ENCODE results near the gene CDH12. TPM values are rescaled to one million over a fixed set of nuclear protein-coding genes. Genes with fewer than 3 reads are reported as not detected.

Gene CDH12
- polyA plus RNA-seq, 1 experiment = not detected

DNA sequence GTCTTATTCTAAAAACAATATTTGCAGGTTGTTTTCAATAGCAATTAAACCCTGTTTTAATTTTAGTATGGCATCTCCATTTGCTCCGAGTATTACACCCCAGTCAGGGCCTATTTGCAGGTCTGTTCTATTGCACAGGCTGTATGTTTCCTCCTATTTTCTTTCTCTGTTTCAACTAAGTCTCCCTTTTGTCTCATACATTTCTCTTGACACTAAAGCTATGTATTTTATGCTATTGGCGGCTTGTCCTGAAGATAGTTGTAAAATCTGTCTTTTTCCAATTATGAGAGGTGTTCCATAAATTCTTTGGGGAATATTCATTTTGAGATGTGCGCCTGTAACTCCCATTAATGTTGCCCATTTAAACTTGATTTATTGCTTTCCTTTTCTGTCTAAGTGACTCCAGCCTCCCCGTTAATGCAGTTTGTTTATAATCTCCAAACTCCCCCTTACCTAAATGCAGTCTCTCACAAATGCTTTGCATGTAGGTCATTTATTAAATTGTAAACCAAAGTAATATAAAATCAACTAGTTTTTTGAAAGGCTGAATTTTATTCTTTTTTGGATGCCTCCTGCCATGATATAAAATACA, 262.4 kb downstream of the CDH12 start:
- H3K9me3 ChIP-seq (ENCODE audit: control insufficient read depth, insufficient read depth, low read length) = no peaks in the 10 kb centered on the region
- H3K27ac ChIP-seq (ENCODE audit: low read depth, low read length) = no peak overlapping the region
- TF ChIP-seq, protein P1, sequence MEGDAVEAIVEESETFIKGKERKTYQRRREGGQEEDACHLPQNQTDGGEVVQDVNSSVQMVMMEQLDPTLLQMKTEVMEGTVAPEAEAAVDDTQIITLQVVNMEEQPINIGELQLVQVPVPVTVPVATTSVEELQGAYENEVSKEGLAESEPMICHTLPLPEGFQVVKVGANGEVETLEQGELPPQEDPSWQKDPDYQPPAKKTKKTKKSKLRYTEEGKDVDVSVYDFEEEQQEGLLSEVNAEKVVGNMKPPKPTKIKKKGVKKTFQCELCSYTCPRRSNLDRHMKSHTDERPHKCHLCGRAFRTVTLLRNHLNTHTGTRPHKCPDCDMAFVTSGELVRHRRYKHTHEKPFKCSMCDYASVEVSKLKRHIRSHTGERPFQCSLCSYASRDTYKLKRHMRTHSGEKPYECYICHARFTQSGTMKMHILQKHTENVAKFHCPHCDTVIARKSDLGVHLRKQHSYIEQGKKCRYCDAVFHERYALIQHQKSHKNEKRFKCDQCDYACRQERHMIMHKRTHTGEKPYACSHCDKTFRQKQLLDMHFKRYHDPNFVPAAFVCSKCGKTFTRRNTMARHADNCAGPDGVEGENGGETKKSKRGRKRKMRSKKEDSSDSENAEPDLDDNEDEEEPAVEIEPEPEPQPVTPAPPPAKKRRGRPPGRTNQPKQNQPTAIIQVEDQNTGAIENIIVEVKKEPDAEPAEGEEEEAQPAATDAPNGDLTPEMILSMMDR (IDR thresholded peaks at IDR 0.05; ENCODE audit: low read depth, low read length) = no peak
- POLR2A ChIA-PET = no interaction called here
- no peak for DNase-seq (ENCODE audit: low read depth, low spot score)
- no peak overlapping the region for H3K4me3 ChIP-seq (ENCODE audit: low read depth, low read length)
- CTCF ChIA-PET = no interaction called here
- no peaks in the 10 kb centered on the region for H3K27me3 ChIP-seq (ENCODE audit: control insufficient read depth, insufficient read depth, low read length)

DNA sequence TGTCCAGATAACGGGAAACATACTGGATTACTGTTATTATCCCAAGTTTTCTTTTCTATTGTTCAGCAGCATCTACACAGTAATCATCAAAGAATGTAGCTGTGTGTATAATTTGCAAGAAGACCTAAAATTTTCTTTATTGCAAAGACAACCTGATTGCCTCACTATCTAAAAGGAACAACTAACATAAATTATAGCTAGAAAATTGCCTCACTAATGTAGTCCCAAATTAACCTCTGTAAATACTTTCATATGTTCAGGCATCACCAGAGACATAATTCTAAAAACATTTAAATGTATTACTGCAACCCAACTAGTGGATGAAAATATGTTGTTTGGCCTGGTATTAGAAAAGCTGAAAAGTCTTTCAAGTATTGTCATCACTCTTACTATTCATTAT, 275.4 kb downstream of the CDH12 start:
- POLR2A ChIA-PET = no interaction called here
- CTCF ChIA-PET = no interaction called here
- no peak for DNase-seq (ENCODE audit: low read depth, low spot score)
- H3K27ac ChIP-seq (ENCODE audit: low read depth, low read length) = no peak overlapping the region
- H3K4me3 ChIP-seq (ENCODE audit: low read depth, low read length) = no peak overlapping the region
- H3K27me3 ChIP-seq (ENCODE audit: control insufficient read depth, insufficient read depth, low read length) = no peaks in the 10 kb centered on the region
- TF ChIP-seq, protein P1 (IDR thresholded peaks at IDR 0.05; ENCODE audit: low read depth, low read length) = no peak
- H3K9me3 ChIP-seq (ENCODE audit: control insufficient read depth, insufficient read depth, low read length) = no peaks in the 10 kb centered on the region

DNA sequence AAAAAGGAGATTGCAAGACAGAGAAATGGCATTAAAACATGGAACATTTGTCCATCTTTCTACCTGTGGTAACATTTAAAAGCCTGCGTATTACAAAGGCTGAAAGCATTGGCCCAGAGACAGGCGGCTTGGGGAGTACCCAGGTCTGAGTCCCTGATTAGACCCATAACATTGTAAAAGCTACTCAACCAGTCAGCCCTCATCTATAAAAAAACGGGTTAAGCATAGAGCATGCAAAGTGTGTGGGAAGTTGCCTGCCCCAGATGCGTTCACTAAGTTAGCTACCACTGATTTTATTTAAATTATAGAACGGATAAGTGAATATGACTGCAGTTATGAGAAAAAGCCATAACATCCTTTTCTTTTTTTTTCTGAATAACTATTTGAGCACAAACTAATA, 276.1 kb downstream of the CDH12 start:
- DNase-seq (ENCODE audit: low read depth, low spot score) = no peak
- POLR2A ChIA-PET = no interaction called here
- Histone ChIP-seq H3K27ac (ENCODE audit: low read depth, low read length) (no peak overlapping the region), H3K4me3 (ENCODE audit: low read depth, low read length) (no peak overlapping the region), H3K9me3 (ENCODE audit: control insufficient read depth, insufficient read depth, low read length) (no peaks in the 10 kb centered on the region), H3K27me3 (ENCODE audit: control insufficient read depth, insufficient read depth, low read length) (no peaks in the 10 kb centered on the region)
- CTCF ChIA-PET = no interaction called here
- TF ChIP-seq, protein P1 (IDR thresholded peaks at IDR 0.05; ENCODE audit: low read depth, low read length) = no peak

DNA sequence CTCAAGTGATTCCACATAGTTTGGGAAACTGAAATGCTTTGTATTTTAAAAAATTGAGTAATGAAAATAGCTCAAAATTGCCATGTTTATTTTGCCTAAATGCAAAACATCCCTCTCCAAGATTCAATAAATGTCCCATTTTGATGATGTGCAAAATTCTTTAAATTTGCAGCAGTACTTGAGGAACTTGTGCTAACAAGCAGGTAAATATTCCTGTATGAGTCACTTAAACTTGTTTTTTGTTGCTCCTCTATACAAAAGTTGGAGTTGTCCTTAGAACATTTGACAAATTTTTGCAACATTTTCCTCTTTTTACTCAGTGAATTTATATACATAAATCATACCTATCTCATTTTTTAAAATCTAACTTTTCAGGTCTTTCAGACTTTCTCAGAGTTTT, 280.2 kb downstream of the CDH12 start:
- CTCF ChIA-PET = no interaction called here

DNA sequence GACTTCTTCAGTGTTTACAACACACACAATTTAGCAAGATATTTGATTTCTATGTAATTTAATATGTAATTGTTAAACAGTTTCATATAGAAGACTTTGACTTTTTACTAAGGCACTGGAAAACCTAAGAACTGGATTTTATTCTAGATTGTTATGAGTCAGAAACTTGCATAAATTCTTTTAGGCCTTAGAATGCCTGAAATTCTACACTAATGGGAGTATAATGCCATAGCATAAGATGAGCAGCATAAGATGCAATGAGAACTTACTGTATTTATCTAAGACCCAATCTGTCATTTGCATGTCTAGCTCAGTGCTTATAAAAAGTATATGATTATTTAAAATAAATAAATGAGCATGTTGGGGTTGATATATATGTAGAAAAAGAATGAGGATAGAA, 285.2 kb downstream of the CDH12 start:
- ChIA-PET CTCF (no interaction called here), POLR2A (no interaction called here)
- H3K27ac ChIP-seq (ENCODE audit: low read depth, low read length) = no peak overlapping the region
- TF ChIP-seq, protein P1 (IDR thresholded peaks at IDR 0.05; ENCODE audit: low read depth, low read length) = no peak
- no peaks in the 10 kb centered on the region for H3K27me3 ChIP-seq (ENCODE audit: control insufficient read depth, insufficient read depth, low read length)
- no peaks in the 10 kb centered on the region for H3K9me3 ChIP-seq (ENCODE audit: control insufficient read depth, insufficient read depth, low read length)
- no peak overlapping the region for H3K4me3 ChIP-seq (ENCODE audit: low read depth, low read length)
- no peak for DNase-seq (ENCODE audit: low read depth, low spot score)

More for the DNA sequence above, 280.2 kb downstream of the CDH12 start:
- no peaks in the 10 kb centered on the region for H3K9me3 ChIP-seq (ENCODE audit: control insufficient read depth, insufficient read depth, low read length)
- TF ChIP-seq, protein P1 (IDR thresholded peaks at IDR 0.05; ENCODE audit: low read depth, low read length) = no peak
- H3K27me3 ChIP-seq (ENCODE audit: control insufficient read depth, insufficient read depth, low read length) = no peaks in the 10 kb centered on the region
- no peak overlapping the region for H3K27ac ChIP-seq (ENCODE audit: low read depth, low read length)
- H3K4me3 ChIP-seq (ENCODE audit: low read depth, low read length) = no peak overlapping the region
- no peak for DNase-seq (ENCODE audit: low read depth, low spot score)
- POLR2A ChIA-PET = no interaction called here

Measured in AG04450 (cell line).